HG02763 (cell line): ENCODE measurements around the gene DSCAML1.

ENCODE experiments used
- ATAC-seq: cut with Tn5 transposase; IDR thresholded peaks from one replicate; pipeline ENCODE4 v1.9.1; 2021; ENCODE audit warnings: mild to moderate bottlenecking, moderate library complexity; ENCODE audit not compliant: unreplicated experiment

DSCAML1 gene

GRCh38 chr11:117439256-117439655 lies 357.8 kb downstream of the DSCAML1 start:
- no peak for ATAC-seq

- ATAC-seq, result no peak
These were observed 358.5 kb downstream of the DSCAML1 start for GRCh38 chr11:117438371-117439000.

- no peak for ATAC-seq
These were observed 359.3 kb downstream of the DSCAML1 start for GRCh38 chr11:117437791-117438130.

GRCh38 chr11:117437041-117437790 lies 359.8 kb downstream of the DSCAML1 start:
- no peak for ATAC-seq

- no peak for ATAC-seq
These were observed 361.7 kb downstream of the DSCAML1 start for GRCh38 chr11:117435326-117435725.

GRCh38 chr11:117434481-117434880 lies 362.5 kb downstream of the DSCAML1 start:
- no peak for ATAC-seq

GRCh38 chr11:117433717-117434116 lies 363.3 kb downstream of the DSCAML1 start:
- ATAC-seq, result no peak

- no peak for ATAC-seq
These were observed 365.6 kb downstream of the DSCAML1 start for GRCh38 chr11:117431436-117431835.

GRCh38 chr11:117430293-117430955 lies 366.6 kb downstream of the DSCAML1 start:
- no peak for ATAC-seq

- ATAC-seq, result no peak
These were observed 368.2 kb downstream of the DSCAML1 start for GRCh38 chr11:117428856-117429229.

GRCh38 chr11:117428186-117428855 lies 368.7 kb downstream of the DSCAML1 start:
- ATAC-seq, result no peak

- ATAC-seq, result no peak
These were observed 369.6 kb downstream of the DSCAML1 start for GRCh38 chr11:117427356-117427874.

GRCh38 chr11:117426941-117427340 lies 370.1 kb downstream of the DSCAML1 start:
- ATAC-seq, result no peak

- ATAC-seq, result no peak
These were observed 370.7 kb downstream of the DSCAML1 start for GRCh38 chr11:117426297-117426685.

- ATAC-seq, result no peak
These were observed 371.2 kb downstream of the DSCAML1 start for GRCh38 chr11:117425679-117426296.

GRCh38 chr11:117424781-117425180 lies 372.2 kb downstream of the DSCAML1 start:
- ATAC-seq, result no peak

GRCh38 chr11:117423046-117423575 lies 373.9 kb downstream of the DSCAML1 start:
- ATAC-seq, result no peak

- no peak for ATAC-seq
These were observed 375.5 kb downstream of the DSCAML1 start for GRCh38 chr11:117421476-117421875.

GRCh38 chr11:117421041-117421440 lies 376.0 kb downstream of the DSCAML1 start:
- no peak for ATAC-seq

- no peak for ATAC-seq
These were observed 376.4 kb downstream of the DSCAML1 start for GRCh38 chr11:117420598-117420997.

GRCh38 chr11:117420143-117420485 lies 376.9 kb downstream of the DSCAML1 start:
- ATAC-seq, result no peak
